AG09309 (cell line): ENCODE measurements around the gene EPHB2.

Experiments used
- DNase-seq: peaks from one replicate; pipeline ENCODE4 v3.0.0-alpha.2; 2010; ENCODE audit warnings: low read depth
- H3K4me3 ChIP-seq: 2 replicates; pipeline ENCODE4 v1.5.1; 2011; ENCODE audit warnings: mild to moderate bottlenecking, low read depth, low read length, moderate library complexity; ENCODE audit not compliant: control insufficient read depth
- TF ChIP-seq, protein P1 (sequence below): IDR thresholded peaks from 2 replicates; pipeline ENCODE4 v1.5.1; 2011; ENCODE audit warnings: mild to moderate bottlenecking, low read depth, low read length, inconsistent platforms; ENCODE audit not compliant: insufficient read depth, control insufficient read depth; ENCODE audit errors: missing control alignments

The EPHB2 gene

DNA sequence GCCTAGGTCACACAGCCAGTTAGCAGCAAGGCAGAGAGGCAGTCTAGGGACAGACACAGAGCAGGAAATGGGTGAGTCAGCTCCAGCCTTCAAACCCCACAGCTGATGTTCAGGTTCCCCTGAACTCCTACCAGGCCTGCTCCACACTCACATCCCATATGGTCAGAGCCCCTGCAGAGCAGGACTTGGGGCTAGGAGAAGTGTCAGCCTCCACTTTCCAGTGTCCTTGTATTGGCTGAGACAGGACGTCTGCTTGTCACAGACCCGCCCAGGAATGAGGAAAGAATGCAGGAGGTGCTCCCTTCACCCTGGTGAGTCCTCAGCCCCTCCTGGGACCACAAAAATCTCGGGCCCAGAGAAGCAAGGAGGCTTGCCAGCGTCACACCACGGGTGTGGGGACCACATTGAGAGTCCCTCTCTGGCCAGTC lies 169.5 kb downstream of the EPHB2 start:
- TF ChIP-seq, protein P1, sequence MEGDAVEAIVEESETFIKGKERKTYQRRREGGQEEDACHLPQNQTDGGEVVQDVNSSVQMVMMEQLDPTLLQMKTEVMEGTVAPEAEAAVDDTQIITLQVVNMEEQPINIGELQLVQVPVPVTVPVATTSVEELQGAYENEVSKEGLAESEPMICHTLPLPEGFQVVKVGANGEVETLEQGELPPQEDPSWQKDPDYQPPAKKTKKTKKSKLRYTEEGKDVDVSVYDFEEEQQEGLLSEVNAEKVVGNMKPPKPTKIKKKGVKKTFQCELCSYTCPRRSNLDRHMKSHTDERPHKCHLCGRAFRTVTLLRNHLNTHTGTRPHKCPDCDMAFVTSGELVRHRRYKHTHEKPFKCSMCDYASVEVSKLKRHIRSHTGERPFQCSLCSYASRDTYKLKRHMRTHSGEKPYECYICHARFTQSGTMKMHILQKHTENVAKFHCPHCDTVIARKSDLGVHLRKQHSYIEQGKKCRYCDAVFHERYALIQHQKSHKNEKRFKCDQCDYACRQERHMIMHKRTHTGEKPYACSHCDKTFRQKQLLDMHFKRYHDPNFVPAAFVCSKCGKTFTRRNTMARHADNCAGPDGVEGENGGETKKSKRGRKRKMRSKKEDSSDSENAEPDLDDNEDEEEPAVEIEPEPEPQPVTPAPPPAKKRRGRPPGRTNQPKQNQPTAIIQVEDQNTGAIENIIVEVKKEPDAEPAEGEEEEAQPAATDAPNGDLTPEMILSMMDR, result no peak
- DNase-seq, result peak; percentile 16
- no peak overlapping the region for H3K4me3 ChIP-seq

DNA sequence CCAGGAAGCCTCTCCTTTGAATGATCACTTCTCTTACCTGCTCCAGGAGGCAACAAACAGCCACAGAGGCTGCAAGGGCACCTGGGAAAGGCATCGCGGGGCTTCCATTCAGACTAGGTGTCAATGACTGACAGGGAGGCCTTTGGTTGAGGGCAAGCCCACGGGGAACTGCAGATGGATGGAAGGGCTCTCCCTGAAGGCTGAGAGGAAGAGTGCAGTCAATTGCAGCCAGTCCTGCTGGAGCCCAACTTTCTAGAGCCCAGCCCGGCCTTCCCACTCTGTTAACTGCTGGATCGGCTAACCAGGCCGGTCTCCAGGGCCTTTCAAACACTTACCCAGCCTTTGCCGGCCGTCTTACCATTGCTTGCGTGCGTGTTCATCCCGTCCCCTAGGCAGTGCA lies 172.8 kb downstream of the EPHB2 start:
- H3K4me3 ChIP-seq, result no peak overlapping the region
- TF ChIP-seq, protein P1, result no peak
- no peak for DNase-seq

DNA sequence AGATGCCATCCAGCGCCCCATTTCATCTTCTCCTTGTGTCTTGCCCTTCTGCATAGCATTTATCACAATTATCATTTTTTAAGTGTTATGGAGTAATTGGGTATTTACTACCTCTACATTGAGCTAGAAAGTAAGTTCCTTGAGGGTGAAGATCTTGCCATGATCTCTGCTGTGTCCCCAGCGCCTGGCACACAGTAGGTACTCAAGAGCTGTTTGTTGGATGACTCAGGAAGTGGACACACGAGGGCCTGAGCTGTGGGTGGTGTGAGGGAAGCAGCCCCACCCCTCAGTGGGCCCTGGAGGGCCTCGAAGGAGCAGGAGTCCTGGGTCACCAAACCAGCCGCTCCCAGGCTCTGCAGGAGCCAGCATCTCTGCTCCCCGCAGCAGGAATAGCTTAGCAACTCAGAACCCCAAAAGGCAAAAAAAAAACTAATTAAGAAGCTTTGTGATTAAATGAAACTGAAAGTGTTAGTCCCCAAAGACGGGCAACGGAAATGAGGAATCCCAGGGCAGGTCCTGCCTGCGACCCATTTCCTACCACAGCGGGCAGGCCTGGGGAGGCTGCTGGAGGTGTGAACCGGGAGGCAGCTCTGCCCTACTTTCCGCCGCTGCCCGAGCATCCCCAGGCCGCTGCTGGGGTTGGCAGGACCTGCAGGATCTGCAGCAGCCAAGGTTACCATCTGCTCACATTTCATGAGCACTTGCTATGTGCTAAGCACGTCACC lies 174.3 kb downstream of the EPHB2 start:
- no peak overlapping the region for H3K4me3 ChIP-seq
- DNase-seq, result no peak

DNA sequence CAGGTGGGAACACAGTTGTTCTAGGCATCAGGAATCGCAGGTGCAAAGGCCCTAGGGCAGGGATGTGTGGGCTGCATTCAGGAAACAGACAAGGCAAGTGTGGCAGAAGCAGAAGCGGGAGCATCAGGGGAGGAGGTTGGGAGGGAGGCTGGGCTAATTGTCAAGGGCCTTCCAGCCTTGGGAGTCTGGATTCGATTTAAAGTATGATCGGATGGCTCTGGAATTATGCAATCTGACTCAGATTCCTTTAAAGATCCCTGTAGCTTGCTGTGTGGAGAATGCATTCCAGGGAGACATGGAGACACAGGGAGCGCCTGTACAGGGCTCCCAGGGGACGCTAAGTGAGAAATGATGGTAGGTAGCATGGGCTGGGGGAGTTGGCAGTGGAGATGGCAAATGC lies 175.6 kb downstream of the EPHB2 start:
- H3K4me3 ChIP-seq, result no peak overlapping the region
- TF ChIP-seq, protein P1, result no peak
- DNase-seq, result peak; percentile 64

More for the DNA sequence above, 174.3 kb downstream of the EPHB2 start:
- TF ChIP-seq, protein P1, result no peak

DNA sequence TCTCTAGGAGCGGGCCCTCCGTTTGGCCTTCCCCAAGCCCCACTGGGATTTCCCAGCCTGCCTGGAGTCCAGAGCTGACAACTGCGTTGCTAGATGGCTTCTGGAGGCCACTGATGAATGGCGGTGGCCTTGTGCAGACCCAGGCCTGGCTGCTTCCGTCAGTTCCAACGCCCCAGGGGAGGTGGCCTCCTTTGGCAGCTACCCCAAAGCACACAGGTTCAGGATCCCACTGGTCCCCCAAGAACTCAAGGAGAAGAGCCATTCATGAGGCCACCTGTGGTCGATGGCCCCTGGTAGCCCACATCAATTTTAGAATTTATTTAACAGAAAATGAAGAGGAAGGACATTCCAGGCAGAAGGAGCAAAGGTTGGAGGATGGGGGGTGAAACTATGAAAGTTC lies 176.9 kb downstream of the EPHB2 start:
- no peak overlapping the region for H3K4me3 ChIP-seq
- DNase-seq, result no peak
- TF ChIP-seq, protein P1, result no peak

DNA sequence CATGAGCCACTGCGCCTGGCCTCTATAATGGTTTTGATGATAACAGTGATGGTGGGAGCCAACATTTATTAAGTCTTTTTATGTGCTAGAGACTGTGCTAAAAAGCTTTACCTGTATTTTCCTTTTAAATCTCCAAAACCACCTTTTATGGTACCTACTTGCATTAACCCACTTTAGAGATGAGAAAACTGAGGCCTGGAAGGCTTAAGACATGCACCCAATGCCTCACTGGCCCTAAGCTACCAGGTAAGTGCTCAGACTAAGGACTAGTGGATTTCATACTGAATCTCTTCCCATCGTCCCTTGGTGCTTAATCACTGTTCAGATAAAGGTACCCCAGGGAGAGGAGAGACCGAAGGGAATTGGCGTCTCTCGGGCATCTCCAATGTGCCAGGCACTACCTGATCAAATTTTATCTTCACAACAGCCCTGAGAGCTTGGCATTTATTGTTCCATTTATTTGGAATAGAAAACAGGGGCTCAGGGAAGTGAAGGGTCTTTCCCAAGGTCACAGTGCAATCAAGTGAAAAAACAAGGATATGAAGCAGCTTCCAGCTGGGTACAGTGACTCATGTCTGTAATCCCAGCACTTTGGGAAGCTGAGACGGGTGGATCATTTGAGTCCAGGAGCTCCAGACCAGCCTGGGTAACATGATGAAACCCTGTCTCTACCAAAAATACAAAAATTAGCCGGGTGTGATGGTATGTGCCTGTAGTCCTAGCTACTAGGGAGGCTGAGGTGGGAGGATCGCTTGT lies 177.9 kb downstream of the EPHB2 start:
- TF ChIP-seq, protein P1, result no peak
- peak; percentile 13 for DNase-seq
- H3K4me3 ChIP-seq, result no peak overlapping the region
